Urothelium cell line (cell line): ENCODE measurements around the gene UBXN1.
A peak's percentile ranks its signal among the peaks of the same experiment; 100 is the strongest.
"Not testable (repeated sequence)": the region's sequence is repeated elsewhere in the genome, so short reads cannot be mapped to it uniquely, and the experiment has no call there.

Experiments used
- DNase-seq: peaks from one replicate; pipeline ENCODE4 v3.0.0; 2011; ENCODE audit warnings: low spot score, mixed read lengths
- FAIRE-seq: peaks from 2 replicates; lab custom pipeline; 2011; peaks lifted over from hg19 to GRCh38; lab: Jason Lieb, UNC

The UBXN1 gene

DNA sequence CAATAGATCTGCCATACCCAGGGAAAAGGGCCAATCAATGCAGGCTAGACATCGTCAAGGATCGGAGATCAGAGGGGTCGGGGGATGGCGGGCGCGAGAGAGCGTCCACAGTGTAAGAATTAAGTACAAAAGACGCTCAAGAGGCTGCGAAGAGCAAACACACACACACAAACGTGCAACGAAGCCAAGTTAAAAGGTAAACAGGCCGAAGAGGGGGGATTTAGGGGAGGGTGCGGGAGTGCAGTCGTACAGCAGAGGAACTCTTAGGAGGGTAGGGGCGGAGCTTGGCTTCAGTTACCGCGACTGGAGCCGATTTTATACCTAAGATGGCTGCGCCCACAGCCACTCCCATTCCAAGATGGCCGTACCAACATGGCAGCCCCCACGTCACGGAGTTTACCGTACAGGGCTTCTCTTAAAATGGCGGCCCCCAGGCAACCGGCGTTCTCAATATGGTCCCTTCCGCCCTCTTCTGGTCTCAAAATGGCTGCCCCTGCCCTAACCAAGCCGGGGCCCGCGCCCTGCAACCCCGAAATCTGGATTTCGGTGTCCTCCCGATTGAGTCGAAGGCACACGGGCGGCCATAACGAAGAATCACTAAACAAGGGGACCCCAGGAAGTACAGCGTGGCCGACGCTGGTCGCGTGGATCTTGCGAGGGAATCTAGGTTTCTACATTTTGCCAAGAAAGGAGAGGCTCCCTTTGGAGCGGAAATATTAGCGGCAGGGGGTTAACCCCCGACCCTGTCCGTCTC, 30.6 kb upstream of the UBXN1 start:
- FAIRE-seq (no peak), DNase-seq (no peak)

DNA sequence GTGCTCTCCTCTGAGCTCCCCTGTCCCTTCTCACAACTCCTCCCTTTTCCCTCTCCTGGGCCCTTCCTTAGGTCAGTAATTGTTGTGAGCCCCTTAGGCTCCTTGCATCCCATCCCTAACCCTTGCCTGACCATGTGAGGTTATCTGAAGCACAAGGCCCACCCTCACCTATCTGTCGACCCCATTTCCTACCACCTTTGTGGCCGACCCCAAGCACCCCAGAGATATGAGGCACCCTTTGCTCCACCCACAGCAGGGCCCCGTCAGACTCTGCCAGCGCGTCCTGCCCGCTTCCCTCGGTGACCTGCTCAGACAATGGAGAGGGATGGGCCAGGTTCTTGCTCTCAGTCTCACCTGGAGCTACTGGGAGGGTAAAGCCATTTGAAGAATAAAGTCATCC, 29.9 kb upstream of the UBXN1 start:
- FAIRE-seq (no peak), DNase-seq (no peak)

- FAIRE-seq: no peak
- no peak for DNase-seq
Observed at GRCh38 chr11:62708392-62708791, 29.5 kb upstream of the UBXN1 start.

DNA sequence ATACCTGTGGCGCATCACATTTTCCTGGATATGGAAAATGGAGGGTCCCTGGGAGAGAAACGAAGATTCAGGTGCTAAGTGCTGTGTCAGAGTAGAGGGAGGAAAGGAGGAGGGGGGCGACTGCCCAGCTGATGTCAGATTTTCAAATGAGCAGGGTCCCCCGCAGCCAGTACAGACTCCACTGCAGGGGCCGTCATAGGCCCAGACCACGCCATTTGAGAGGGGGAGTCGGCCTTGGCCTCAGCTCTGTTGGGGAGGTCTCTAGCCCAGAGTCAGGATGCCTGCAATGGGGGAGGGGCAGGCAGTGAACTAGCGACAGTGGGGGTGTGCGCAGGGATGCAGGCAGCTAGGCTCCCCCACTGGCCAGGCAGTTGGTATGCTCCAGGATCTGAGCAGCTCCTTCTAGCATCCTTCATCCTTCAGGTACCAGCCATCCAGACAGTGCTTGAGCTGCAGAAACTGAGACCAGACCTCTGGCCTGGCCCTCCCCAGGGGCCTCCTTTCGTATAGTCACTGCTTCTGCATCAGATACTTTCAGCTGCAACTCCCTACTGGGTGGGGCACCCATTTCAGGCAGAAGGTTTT, 28.5 kb upstream of the UBXN1 start, which contains the start of the genes BSCL2 and GNG3:
Gene BSCL2, minus strand, starts transcription at position 148 of the 585 bp plus-strand sequence. CDS start 229 bp downstream, outside the sequence.
Gene GNG3, plus strand, starts transcription at position 400 of the 585 bp plus-strand sequence. CDS start 620 bp downstream, outside the sequence.
- DNase-seq (no peak), FAIRE-seq (no peak)

DNA sequence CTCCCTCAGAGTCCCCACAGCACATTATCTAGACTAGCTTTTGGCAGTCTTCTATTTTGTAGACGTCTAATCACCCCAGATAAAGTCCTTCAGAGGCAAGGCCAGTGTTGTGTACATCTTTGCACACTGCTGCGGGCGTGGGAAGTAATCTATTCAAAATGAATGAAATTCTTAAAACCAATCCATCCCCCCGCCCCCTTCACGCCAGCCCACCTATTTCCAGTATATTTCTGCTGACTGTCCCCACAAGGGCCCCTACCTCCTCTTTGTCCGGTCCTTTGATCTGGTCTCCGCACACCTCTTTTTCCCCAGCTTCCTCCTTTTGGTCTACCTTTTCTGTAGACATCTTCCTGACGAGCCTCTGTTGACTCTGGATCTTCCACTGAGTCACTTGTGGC, 28.0 kb upstream of the UBXN1 start:
- FAIRE-seq (no peak), DNase-seq (no peak)

GRCh38 chr11:62705880-62706849, 27.3 kb upstream of the UBXN1 start:
- no peak for FAIRE-seq
- DNase-seq: no peak

GRCh38 chr11:62705413-62705812, 26.5 kb upstream of the UBXN1 start:
- no peak for DNase-seq
- no peak for FAIRE-seq

DNA sequence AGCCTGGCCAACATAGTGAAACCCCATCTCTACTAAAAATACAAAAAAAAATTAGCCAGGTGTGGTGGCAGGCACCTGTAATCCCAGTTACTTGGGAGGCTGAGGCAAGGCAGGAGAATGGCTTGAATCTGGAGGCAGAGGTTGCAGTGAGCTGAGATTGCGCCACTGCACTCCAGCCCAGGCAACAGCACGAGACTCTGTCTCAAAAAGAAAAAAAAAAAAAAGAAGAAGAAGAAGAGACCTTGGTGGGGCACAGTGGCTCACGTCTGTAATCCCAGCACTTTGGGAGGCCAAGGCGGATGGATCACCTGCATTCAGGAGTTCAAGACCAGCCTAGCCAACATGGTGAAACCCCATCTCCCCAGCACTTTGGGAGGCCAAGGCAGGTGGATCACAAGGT, 25.0 kb upstream of the UBXN1 start:
- not testable (repeated sequence) for DNase-seq, FAIRE-seq

DNA sequence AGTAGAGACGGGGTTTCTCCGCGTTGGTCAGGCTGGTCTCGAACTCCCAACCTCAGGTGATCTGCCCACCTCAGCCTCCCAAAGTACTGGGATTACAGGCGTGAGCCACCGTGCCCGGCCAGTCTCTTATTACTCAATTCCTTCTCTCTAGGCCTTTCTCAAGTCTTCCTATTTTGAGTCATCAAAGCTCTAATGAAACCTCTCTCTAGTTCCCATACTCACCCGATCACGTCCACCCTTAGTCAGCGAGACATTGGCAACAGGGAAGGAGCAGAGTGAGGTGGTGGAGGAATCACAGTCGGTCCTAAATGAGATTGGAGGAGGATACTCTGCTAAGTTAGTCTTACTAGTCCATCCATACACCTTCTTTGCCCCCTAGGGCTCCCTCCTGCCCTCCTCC, 23.4 kb upstream of the UBXN1 start:
- FAIRE-seq (no peak), DNase-seq (no peak)

DNA sequence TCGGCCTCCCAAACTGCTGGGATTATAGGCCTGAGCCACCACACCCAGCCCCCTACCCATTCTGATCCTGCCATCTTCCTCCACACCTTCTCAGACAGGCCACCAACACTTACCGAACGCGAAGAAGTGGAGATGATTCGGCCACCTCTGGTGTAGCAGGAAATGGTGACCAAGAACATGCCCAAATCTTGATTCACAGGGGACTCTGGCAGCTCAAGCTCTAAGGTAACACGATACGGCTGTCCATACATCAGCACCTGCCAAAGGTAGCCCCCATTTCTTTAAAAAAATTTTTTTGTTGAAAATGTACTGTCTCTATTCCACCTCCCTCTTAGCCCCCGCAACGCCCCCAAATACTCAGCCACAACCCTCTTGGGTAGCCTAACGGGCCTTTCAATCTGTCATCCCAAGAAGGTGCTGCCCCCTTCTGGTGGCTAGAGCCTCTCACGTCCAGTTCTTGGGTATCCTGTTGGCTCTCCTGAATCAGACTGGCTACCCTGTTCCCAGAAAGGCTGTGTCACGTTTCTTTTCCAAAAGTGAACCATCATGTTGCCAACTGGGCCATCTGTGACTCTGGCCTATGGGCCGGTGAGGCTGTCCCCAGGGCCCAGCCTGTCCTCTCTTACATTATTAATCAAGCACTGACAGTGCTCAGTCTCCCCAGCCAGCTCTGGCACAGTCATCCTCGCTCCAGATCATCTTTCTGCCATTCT, 15.7 kb upstream of the UBXN1 start:
- FAIRE-seq (no peak), DNase-seq (peak; percentile 58)

GRCh38 chr11:62693624-62694023, 14.8 kb upstream of the UBXN1 start:
- DNase-seq, FAIRE-seq: not testable (repeated sequence)

- FAIRE-seq: no peak
- peak; percentile 46 for DNase-seq
Observed at GRCh38 chr11:62689421-62690183, 10.7 kb upstream of the UBXN1 start, which contains the start of gene LRRN4CL. LRRN4CL (minus strand) TSS chr11:62689530; CDS start chr11:62688508, 1,022 bp downstream.

DNA sequence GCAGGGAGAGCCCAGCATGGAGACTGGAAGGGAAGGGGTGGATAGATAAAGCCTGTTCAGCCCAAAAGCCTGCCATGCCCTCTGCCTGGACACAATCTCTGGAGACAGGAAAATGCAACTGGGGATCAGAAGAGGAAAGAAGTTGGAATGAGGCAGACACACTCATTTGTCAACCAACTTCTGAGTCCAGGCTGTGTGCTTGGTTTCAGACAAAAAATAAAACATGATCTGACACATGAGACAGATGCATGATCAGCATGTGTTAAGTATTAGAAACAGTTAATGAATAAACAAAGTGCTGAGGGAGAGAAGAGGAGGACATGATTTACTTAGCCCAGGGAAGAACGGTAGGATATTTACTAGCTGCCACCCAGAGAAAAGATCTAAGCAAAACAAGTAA, 9.6 kb upstream of the UBXN1 start:
- FAIRE-seq (no peak), DNase-seq (no peak)

GRCh38 chr11:62687508-62688396, 8.9 kb upstream of the UBXN1 start:
- no peak for FAIRE-seq
- DNase-seq: no peak

- FAIRE-seq: no peak
- DNase-seq: no peak
Observed at GRCh38 chr11:62682518-62682917, 3.6 kb upstream of the UBXN1 start.

- FAIRE-seq (peak; percentile 67), DNase-seq (peak; percentile 75)
Observed at GRCh38 chr11:62680825-62681240, 2.0 kb upstream of the UBXN1 start.

GRCh38 chr11:62678433-62678769, 472 bp downstream of the UBXN1 start:
- no peak for FAIRE-seq

GRCh38 chr11:62677714-62678113, 1.2 kb downstream of the UBXN1 start:
- FAIRE-seq: no peak
- no peak for DNase-seq

More at GRCh38 chr11:62678433-62678769, 472 bp downstream of the UBXN1 start:
- no peak for DNase-seq

GRCh38 chr11:62677156-62677555, 1.7 kb downstream of the UBXN1 start:
- DNase-seq (no peak), FAIRE-seq (no peak)
